Ovary (tissue), 9 donors: ENCODE measurements around the gene RBPJ. TPM values are rescaled to one million over a fixed set of nuclear protein-coding genes. Genes with fewer than 3 reads are reported as not detected.

Experiments used
- DNase-seq, 5 donors: peaks; one replicate each; pipeline ENCODE4 v3.0.0-alpha.2; 2019 to 2020
- H3K27ac ChIP-seq, 2 donors: fragments of 200-600 bp; one replicate each; pipeline versions ENCODE4 v1.5.1 to v1.8.0; 2019 to 2022
- H3K27me3 ChIP-seq: fragments of 200-600 bp; one replicate; pipeline ENCODE4 v1.8.0; 2022
- H3K36me3 ChIP-seq: fragments of 200-600 bp; sonication (generic); one replicate; pipeline ENCODE4 v1.5.1; 2019
- H3K4me1 ChIP-seq: one replicate; pipeline ENCODE4 v1.8.1; 2013; ENCODE audit warnings: mild to moderate bottlenecking, moderate library complexity; ENCODE audit not compliant: insufficient read depth
- H3K4me3 ChIP-seq: fragments of 200-600 bp; sonication (generic); one replicate; pipeline ENCODE4 v1.5.1; 2017
- H3K9me3 ChIP-seq, 2 donors: fragments of 200-600 bp in 1 of 2; sonication (generic) in 1 of 2; one replicate each; pipeline versions ENCODE4 v1.5.1 to v1.8.1; 2013 to 2019; ENCODE audit warnings: mild to moderate bottlenecking in 1 of 2, moderate library complexity in 1 of 2
- EP300 ChIP-seq: sonication (generic); formaldehyde crosslinking; IDR thresholded peaks from one replicate; pipeline ENCODE4 v1.6.1; 2017; ENCODE audit warnings: antibody characterized with exemption
- POLR2A ChIP-seq: fragments of 450-650 bp; IDR thresholded peaks from one replicate; pipeline ENCODE4 v1.6.1; 2017; ENCODE audit warnings: antibody characterized with exemption, mild to moderate bottlenecking, moderate library complexity
- WGBS, 3 donors: extraction: QIAGEN DNeasy Blood & Tissue Kit in 1 of 3; methylation state at CpG; one replicate each; pipeline versions ENCODE4 v1.1.5 to v1.1.7; 2013 to 2017; 5-methylcytosine and 5-hydroxymethylcytosine counted together
- intact Hi-C, 4 donors: fragments of 100-400 bp; cut with DNase I; formaldehyde crosslinking; loops; one replicate each; pipeline versions ENCODE4 v1.11.0 to v1.15.1; 2022 to 2023
- polyA plus RNA-seq, 2 donors: library from polyadenylated mRNA; stranded (reverse); fragments of 200-250 nt in 1 of 2; fragments of 350-450 nt in 1 of 2; fragmentation: Illumina TruSeq in 1 of 2; extraction: RNeasy Lipid Tissue Mini Kit (QIAGEN cat#74804) in 1 of 2; gene quantifications; one replicate each; pipeline ENCODE4 v1.2.3, GENCODE V29; 2013 to 2014
- total RNA-seq, 7 donors: library from RNA; depleted of rRNA in 2 of 7; stranded (reverse); fragments of >200 nt in 2 of 7; fragmentation: NEBNext Ultra II Directional in 3 of 7; extraction: Animal tissue kit (Norgen Biotek cat#: 25700) in 3 of 7; gene quantifications; one replicate each; pipeline versions ENCODE4 v1.1.0 to v1.2.4, GENCODE V29; 2016 to 2023
- TF ChIP-seq, protein P1 (sequence below), 3 donors: fragments of 450-650 bp in 2 of 3; fragments of 200-600 bp in 1 of 3; IDR thresholded peaks; one replicate each; pipeline versions ENCODE4 v1.5.1 to v1.8.0; 2016 to 2022; ENCODE audit warnings: antibody characterized with exemption in 3 of 3, mild to moderate bottlenecking in 1 of 3
- donor health status: DM: no; HTN: no; CAD: no; lungs with moderate emphysema.
- donor health status: DM: no; HTN: no; CAD: no.
- donor health status: Bipolar disorder and iron deficiency.
- donor health status: DM: yes; HTN: yes; CAD: no.
- donor health status: DM: no; HTN: no; CAD: no.
- donor health status: DM: yes; HTN: yes; CAD: no.

Gene RBPJ
- total and polyA plus RNA-seq, 9 donors = 36.0 to 75.1 (median 62.7) TPM

- Histone ChIP-seq H3K36me3 (no peaks in the 10 kb centered on the region), H3K4me3 (no peak overlapping the region), H3K4me1 (peaks cover 8% of the 10 kb centered on the region), H3K27ac (no peak overlapping the region), H3K27me3 (no peaks in the 10 kb centered on the region), H3K9me3 (no peaks in the 10 kb centered on the region)
- WGBS, 3 donors = 21 to 24% (median 22%) methylated on average over 2 of the region's 2 CpGs
- TF ChIP-seq POLR2A (no peak), EP300 (no peak)
- TF ChIP-seq, protein P1, sequence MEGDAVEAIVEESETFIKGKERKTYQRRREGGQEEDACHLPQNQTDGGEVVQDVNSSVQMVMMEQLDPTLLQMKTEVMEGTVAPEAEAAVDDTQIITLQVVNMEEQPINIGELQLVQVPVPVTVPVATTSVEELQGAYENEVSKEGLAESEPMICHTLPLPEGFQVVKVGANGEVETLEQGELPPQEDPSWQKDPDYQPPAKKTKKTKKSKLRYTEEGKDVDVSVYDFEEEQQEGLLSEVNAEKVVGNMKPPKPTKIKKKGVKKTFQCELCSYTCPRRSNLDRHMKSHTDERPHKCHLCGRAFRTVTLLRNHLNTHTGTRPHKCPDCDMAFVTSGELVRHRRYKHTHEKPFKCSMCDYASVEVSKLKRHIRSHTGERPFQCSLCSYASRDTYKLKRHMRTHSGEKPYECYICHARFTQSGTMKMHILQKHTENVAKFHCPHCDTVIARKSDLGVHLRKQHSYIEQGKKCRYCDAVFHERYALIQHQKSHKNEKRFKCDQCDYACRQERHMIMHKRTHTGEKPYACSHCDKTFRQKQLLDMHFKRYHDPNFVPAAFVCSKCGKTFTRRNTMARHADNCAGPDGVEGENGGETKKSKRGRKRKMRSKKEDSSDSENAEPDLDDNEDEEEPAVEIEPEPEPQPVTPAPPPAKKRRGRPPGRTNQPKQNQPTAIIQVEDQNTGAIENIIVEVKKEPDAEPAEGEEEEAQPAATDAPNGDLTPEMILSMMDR (IDR thresholded peaks at IDR 0.05) = no peak
- no peak for DNase-seq
- intact Hi-C loops = no loop called here
Observed at GRCh38 chr4:26424153-26424552, 103.3 kb downstream of the RBPJ start.

DNA sequence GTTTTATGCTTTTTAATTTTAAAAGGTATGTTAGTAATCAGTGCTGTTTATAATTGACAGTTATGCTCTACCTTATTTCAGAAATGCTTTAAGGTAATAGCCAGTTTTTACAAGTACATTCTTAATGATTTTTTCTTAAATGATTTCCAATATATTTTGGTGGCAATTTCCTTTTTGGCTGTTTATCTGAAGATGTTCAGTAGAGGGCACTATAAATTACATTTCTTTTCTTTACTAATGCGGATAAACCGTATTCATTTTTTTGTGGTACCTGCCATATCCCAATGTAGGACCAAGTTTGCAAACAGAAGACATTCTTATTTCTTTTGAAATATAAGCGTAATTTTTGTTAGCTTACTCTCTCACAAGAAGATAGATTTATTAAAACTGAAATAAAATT, 104.0 kb downstream of the RBPJ start:
- WGBS, 3 donors = 94 to 98% (median 96%) methylated on average over 3 of the region's 3 CpGs
- H3K4me3 ChIP-seq = no peak overlapping the region

DNA sequence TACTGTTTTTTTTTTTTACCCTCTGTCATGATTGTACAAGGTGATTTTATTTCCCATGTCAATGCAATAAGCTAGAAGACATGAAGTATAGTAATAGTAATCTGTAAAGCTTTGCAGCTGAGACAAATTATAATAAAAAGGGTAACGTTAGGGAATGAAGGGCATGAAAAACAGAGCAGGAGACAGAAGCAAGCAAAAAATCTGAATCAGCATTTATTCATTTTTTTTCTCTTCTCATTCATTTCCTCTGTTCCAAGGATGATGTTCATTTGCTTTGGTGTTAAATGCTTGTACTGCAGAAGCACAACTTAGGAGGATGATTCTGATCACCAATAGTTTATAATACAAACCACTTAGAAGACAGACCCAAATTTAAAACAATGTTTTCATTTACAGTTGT, 105.1 kb downstream of the RBPJ start:
- Histone ChIP-seq H3K27me3 (no peaks in the 10 kb centered on the region), H3K36me3 (no peaks in the 10 kb centered on the region), H3K27ac (no peak overlapping the region), H3K4me3 (no peak overlapping the region), H3K4me1 (peaks cover 12% of the 10 kb centered on the region), H3K9me3 (no peaks in the 10 kb centered on the region)
- intact Hi-C loops = no loop called here
- DNase-seq = no peak
- TF ChIP-seq, protein P1 (IDR thresholded peaks at IDR 0.05) = no peak
- no peak for TF ChIP-seq POLR2A
- no peak for TF ChIP-seq EP300
- WGBS, 3 donors = 41 to 54% (median 52%) methylated on average over 1 of the region's 1 CpG

More for the DNA sequence above, 104.0 kb downstream of the RBPJ start:
- H3K9me3 ChIP-seq = no peaks in the 10 kb centered on the region
- H3K27me3 ChIP-seq = no peaks in the 10 kb centered on the region
- DNase-seq = no peak
- no peak overlapping the region for H3K27ac ChIP-seq
- TF ChIP-seq POLR2A = no peak
- TF ChIP-seq EP300 = no peak
- TF ChIP-seq, protein P1 (IDR thresholded peaks at IDR 0.05) = no peak
- H3K4me1 ChIP-seq = peaks cover 11% of the 10 kb centered on the region
- intact Hi-C loops = no loop called here
- H3K36me3 ChIP-seq = no peaks in the 10 kb centered on the region

GRCh38 chr4:26426892-26427291, 106.1 kb downstream of the RBPJ start:
- no peak overlapping the region for H3K4me3 ChIP-seq
- TF ChIP-seq POLR2A (no peak), EP300 (no peak)
- TF ChIP-seq, protein P1 (IDR thresholded peaks at IDR 0.05) = no peak
- H3K9me3 ChIP-seq = no peaks in the 10 kb centered on the region
- H3K27me3 ChIP-seq = no peaks in the 10 kb centered on the region
- peaks cover 11% of the 10 kb centered on the region for H3K4me1 ChIP-seq
- no peak for DNase-seq
- WGBS, 3 donors = 93 to 94% (median 94%) methylated on average over 4 of the region's 4 CpGs
- H3K27ac ChIP-seq = no peak overlapping the region
- H3K36me3 ChIP-seq = no peaks in the 10 kb centered on the region
- intact Hi-C loops = no loop called here

GRCh38 chr4:26429910-26430309, 109.1 kb downstream of the RBPJ start:
- DNase-seq = no peak
- Histone ChIP-seq H3K4me3 (no peak overlapping the region), H3K4me1 (peaks cover 18% of the 10 kb centered on the region), H3K27ac (no peak overlapping the region), H3K36me3 (no peaks in the 10 kb centered on the region), H3K27me3 (no peaks in the 10 kb centered on the region), H3K9me3 (no peaks in the 10 kb centered on the region)
- intact Hi-C loops = no loop called here
- TF ChIP-seq POLR2A = no peak
- TF ChIP-seq, protein P1 (IDR thresholded peaks at IDR 0.05) = no peak
- WGBS, 3 donors = 26 to 49% (median 43%) methylated on average over 4 of the region's 4 CpGs
